Measurements from ENCODE around the gene MATN4. TPM values are rescaled to one million over a fixed set of nuclear protein-coding genes. Genes with fewer than 3 reads are reported as not detected.

Gene MATN4
- total and polyA plus RNA-seq, 3 donors from 2014 or later, result 1.1 to 3.5 (median 2.8) TPM

DNA sequence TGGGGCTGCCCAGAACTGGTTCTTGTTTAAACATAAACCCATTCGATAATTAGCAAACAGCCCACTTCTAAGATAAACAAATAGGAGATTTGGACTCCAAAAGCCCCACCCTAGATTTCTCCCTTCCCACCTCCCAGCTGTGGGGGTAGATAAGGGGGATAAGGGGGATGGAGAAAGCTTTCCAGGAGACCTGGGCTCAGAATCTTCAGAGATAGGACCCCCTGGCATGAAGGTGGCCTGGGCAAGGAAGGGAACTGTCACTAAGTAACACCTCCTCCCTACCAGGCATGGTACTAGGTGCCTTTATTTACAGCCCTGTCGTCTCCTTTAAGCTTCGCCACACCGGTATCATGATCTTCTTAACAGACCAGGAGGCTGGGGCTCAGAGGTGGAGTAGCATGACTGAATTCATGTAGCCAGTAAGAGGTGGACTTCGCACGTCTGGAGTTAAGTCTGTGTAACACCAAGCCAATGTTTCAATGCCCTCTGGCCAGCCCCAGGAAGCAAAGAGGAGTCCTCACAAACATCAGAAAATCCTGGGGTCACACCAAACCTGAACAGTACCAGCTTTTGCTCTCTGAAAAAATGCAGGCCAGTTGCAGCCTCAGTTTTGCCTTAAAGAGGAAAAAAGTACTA, 35.6 kb upstream of the MATN4 start:
- TF ChIP-seq, protein P1, sequence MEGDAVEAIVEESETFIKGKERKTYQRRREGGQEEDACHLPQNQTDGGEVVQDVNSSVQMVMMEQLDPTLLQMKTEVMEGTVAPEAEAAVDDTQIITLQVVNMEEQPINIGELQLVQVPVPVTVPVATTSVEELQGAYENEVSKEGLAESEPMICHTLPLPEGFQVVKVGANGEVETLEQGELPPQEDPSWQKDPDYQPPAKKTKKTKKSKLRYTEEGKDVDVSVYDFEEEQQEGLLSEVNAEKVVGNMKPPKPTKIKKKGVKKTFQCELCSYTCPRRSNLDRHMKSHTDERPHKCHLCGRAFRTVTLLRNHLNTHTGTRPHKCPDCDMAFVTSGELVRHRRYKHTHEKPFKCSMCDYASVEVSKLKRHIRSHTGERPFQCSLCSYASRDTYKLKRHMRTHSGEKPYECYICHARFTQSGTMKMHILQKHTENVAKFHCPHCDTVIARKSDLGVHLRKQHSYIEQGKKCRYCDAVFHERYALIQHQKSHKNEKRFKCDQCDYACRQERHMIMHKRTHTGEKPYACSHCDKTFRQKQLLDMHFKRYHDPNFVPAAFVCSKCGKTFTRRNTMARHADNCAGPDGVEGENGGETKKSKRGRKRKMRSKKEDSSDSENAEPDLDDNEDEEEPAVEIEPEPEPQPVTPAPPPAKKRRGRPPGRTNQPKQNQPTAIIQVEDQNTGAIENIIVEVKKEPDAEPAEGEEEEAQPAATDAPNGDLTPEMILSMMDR (IDR thresholded peaks at IDR 0.05), result no peak
- TF ChIP-seq POLR2A (IDR thresholded peaks at IDR 0.05), result no peak
- no peaks in the 10 kb centered on the region for H3K36me3 ChIP-seq (ENCODE audit: low read depth, missing control alignments)
- no peaks in the 10 kb centered on the region for H3K9me3 ChIP-seq
- intact Hi-C loops (cut with DNase I; ENCODE audit: low total_unique reads), result no loop called here
- H3K27ac ChIP-seq, result peak overlapping the region in 1 of 2 donors; percentile 59
- peaks cover 40% of the 10 kb centered on the region for H3K4me1 ChIP-seq
- no peak for DNase-seq
- no peak overlapping the region for H3K4me3 ChIP-seq
- WGBS, 2 donors, result 47 to 76% methylated on average over 6 of the region's 6 CpGs
- no peaks in the 10 kb centered on the region for H3K27me3 ChIP-seq

DNA sequence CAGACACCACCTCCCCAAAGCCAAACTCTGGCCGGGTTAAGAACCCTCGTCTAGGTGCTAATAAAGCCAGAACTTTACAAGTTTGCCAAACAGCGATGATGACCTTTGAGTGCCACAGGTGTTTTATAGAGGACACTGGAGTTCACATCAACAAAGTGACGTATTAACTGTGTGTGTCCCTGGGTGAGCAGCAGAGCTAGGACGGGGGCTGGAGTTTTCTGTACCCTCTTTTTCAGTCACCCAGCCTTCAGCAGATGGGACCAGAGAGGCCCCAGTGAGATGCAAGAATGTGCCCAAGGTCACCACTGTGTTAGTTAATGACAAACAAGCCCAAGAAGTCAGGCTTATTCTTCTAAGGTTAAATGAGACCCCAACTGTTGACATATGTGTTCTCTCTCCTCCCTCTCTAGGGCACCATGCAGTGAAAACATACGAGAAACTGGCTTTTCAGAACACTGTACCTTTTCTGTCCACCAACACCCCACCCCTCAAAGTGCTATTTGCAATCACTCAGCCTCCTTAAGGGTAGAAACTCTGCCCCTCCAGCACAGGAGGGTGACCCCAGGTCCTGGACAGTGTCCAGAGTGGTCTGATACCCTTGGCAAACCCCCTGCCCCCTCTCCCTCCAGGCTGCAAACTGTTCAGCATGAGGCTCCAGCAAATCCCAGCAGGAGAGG, 34.9 kb upstream of the MATN4 start:
- H3K36me3 ChIP-seq (ENCODE audit: low read depth, missing control alignments), result no peaks in the 10 kb centered on the region
- H3K27ac ChIP-seq, result peak overlapping the region in 1 of 2 donors; percentile 59
- DNase-seq, result no peak
- intact Hi-C loops (cut with DNase I; ENCODE audit: low total_unique reads), result no loop called here
- TF ChIP-seq POLR2A (IDR thresholded peaks at IDR 0.05), result no peak
- TF ChIP-seq, protein P1 (IDR thresholded peaks at IDR 0.05), result no peak
- no peaks in the 10 kb centered on the region for H3K9me3 ChIP-seq
- H3K27me3 ChIP-seq, result no peaks in the 10 kb centered on the region
- whole genome bisulfite sequencing, 2 donors, result 57 to 63% methylated on average over 6 of the region's 6 CpGs
- H3K4me3 ChIP-seq, result no peak overlapping the region
- peaks cover 46% of the 10 kb centered on the region for H3K4me1 ChIP-seq

DNA sequence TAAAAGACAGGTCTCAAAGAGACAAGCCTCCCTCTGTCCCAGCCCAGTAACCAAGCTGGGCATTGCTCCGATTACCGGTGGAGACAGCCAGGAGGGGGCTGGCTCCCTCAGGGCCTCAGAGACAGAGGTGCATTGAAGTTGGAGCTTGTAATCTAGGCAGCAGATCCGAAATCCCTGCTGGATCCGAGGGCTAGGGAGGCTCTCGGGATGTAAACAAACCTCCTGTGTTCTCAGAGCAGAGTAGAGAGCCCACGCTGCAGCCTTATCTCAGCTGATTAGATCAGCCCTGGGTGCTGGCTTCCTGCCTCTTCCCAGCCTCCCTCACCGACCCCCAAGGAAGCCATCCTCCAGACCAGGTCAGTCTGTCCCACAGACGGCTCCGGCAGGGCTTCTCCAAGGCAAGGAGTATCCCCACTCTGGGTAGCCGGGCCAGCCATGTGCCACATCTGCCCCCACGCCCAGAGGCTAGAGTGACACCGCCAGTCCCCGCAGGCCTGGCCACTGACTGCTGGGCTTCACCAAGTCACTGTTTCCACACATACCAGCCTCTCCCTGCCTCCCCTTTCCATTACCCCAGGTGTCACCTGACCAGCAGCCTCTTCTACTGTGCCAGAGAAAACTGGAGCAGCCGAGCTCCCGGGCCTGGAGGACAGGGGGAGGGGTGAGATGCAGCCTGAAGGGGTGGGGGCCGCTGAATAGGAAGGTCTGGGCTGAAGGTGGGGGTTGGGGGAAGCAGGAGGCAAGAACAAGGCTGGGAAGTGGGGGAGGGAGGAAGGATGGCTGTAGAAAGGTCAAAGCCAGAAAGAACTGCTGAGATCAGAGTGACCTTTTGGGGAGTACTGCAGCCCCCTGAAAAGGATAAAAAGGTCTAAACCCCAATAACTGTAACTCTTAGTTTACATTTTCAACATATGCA, 34.1 kb upstream of the MATN4 start:
- Histone ChIP-seq H3K9me3 (no peaks in the 10 kb centered on the region), H3K4me1 (peaks cover 54% of the 10 kb centered on the region), H3K27ac (peak overlapping the region; percentile 2 to 59), H3K27me3 (no peaks in the 10 kb centered on the region), H3K4me3 (no peak overlapping the region), H3K36me3 (ENCODE audit: low read depth, missing control alignments) (no peaks in the 10 kb centered on the region)
- peak; percentile 90 for DNase-seq
- intact Hi-C loops (cut with DNase I; ENCODE audit: low total_unique reads), result no loop called here
- TF ChIP-seq POLR2A (IDR thresholded peaks at IDR 0.05), result no peak
- TF ChIP-seq, protein P1 (IDR thresholded peaks at IDR 0.05), result no peak
- 36 to 42% methylated on average over 13 to 16 of the region's 16 CpGs for WGBS, 2 donors

DNA sequence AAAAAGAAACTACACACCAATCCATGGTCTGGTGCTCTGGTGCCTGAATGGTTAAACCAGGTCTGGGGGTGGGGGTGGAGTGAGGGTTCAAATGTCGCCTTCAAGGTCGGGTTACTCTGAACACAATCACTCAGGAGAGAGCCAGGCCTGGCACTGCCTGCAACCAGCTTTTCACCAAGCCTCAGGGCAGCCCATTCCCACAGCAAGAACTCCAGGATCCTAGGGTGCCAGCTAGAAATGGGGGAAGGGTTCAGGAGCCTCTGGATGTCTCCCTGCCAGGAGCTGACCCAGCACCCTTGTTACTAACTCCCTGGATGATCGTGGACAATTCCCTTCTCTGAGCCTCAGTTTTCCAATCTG, 33.5 kb upstream of the MATN4 start:
- no peaks in the 10 kb centered on the region for H3K9me3 ChIP-seq
- H3K4me3 ChIP-seq, result no peak overlapping the region
- no peaks in the 10 kb centered on the region for H3K36me3 ChIP-seq (ENCODE audit: low read depth, missing control alignments)
- TF ChIP-seq POLR2A (IDR thresholded peaks at IDR 0.05), result no peak
- TF ChIP-seq, protein P1 (IDR thresholded peaks at IDR 0.05), result no peak
- peaks cover 55% of the 10 kb centered on the region for H3K4me1 ChIP-seq
- DNase-seq, result no peak
- 44 to 58% methylated on average over 3 of the region's 3 CpGs for WGBS, 2 donors
- intact Hi-C loops (cut with DNase I; ENCODE audit: low total_unique reads), result no loop called here
- no peaks in the 10 kb centered on the region for H3K27me3 ChIP-seq
- H3K27ac ChIP-seq, result peak overlapping the region; percentile 2 to 59
